ENCODE measurements around the gene CCNF.

CCNF gene

GRCh38 chr16:2415085-2415484 lies 14.2 kb upstream of the CCNF start:
- TF ChIP-seq CTCF (IDR thresholded peaks at IDR 0.05; ENCODE audit: insufficient read depth, low read length) (no peak), REST (IDR thresholded peaks at IDR 0.05; ENCODE audit: insufficient replicate concordance, low read depth) (no peak), POLR2AphosphoS5 (IDR thresholded peaks at IDR 0.05; ENCODE audit: low read depth) (no peak), SPI1 (IDR thresholded peaks at IDR 0.05; ENCODE audit: borderline replicate concordance, low read depth) (no peak), GABPA (IDR thresholded peaks at IDR 0.05; ENCODE audit: low read depth) (no peak)
- peaks cover 2% of the 10 kb centered on the region for H3K27me3 ChIP-seq (ENCODE audit: insufficient read depth, poor library complexity, severe bottlenecking)
- H3K4me3 ChIP-seq (replicated peaks; ENCODE audit: insufficient read depth, low read length) = no peak overlapping the region
- H3K27ac ChIP-seq (replicated peaks) = no peak overlapping the region
- DNase-seq (ENCODE audit: low read depth in 1 of 2, low spot score in 1 of 2) = no peak

- TF ChIP-seq POLR2AphosphoS5 (IDR thresholded peaks at IDR 0.05; ENCODE audit: low read depth) (no peak), SPI1 (IDR thresholded peaks at IDR 0.05; ENCODE audit: borderline replicate concordance, low read depth) (no peak), CTCF (IDR thresholded peaks at IDR 0.05; ENCODE audit: insufficient read depth, low read length) (no peak), GABPA (IDR thresholded peaks at IDR 0.05; ENCODE audit: low read depth) (no peak), REST (IDR thresholded peaks at IDR 0.05; ENCODE audit: insufficient replicate concordance, low read depth) (no peak)
- no peaks in the 10 kb centered on the region for H3K27me3 ChIP-seq (ENCODE audit: insufficient read depth, poor library complexity, severe bottlenecking)
- H3K27ac ChIP-seq (replicated peaks) = no peak overlapping the region
- no peak for DNase-seq (ENCODE audit: low read depth in 1 of 2, low spot score in 1 of 2)
- no peak overlapping the region for H3K4me3 ChIP-seq (replicated peaks; ENCODE audit: insufficient read depth, low read length)
Measured at GRCh38 chr16:2420035-2420434, 9.2 kb upstream of the CCNF start.

GRCh38 chr16:2422123-2422867 lies 7.0 kb upstream of the CCNF start:
- H3K4me3 ChIP-seq (replicated peaks; ENCODE audit: insufficient read depth, low read length) = no peak overlapping the region
- no peaks in the 10 kb centered on the region for H3K27me3 ChIP-seq (ENCODE audit: insufficient read depth, poor library complexity, severe bottlenecking)
- TF ChIP-seq POLR2AphosphoS5 (IDR thresholded peaks at IDR 0.05; ENCODE audit: low read depth) (no peak), CTCF (IDR thresholded peaks at IDR 0.05; ENCODE audit: insufficient read depth, low read length) (no peak), REST (IDR thresholded peaks at IDR 0.05; ENCODE audit: insufficient replicate concordance, low read depth) (no peak), SPI1 (IDR thresholded peaks at IDR 0.05; ENCODE audit: borderline replicate concordance, low read depth) (no peak), GABPA (IDR thresholded peaks at IDR 0.05; ENCODE audit: low read depth) (no peak)
- no peak overlapping the region for H3K27ac ChIP-seq (replicated peaks)
- no peak for DNase-seq (ENCODE audit: low read depth in 1 of 2, low spot score in 1 of 2)
